Inflammatory macrophage treated with lipopolysaccharide for 4 hours (primary cell): ENCODE data around the gene FDX1.

Experiments
- DNase-seq: peaks from one replicate; pipeline ENCODE4 v3.0.0-alpha.2; 2020

FDX1 gene

GRCh38 chr11:110431674-110432073 is 1.9 kb downstream of the FDX1 start:
- DNase-seq: no peak

- DNase-seq: no peak
These were observed 3.1 kb downstream of the FDX1 start for GRCh38 chr11:110432713-110433392.

- peak; percentile 58 for DNase-seq
These were observed 3.9 kb downstream of the FDX1 start for GRCh38 chr11:110433393-110434333.

DNA sequence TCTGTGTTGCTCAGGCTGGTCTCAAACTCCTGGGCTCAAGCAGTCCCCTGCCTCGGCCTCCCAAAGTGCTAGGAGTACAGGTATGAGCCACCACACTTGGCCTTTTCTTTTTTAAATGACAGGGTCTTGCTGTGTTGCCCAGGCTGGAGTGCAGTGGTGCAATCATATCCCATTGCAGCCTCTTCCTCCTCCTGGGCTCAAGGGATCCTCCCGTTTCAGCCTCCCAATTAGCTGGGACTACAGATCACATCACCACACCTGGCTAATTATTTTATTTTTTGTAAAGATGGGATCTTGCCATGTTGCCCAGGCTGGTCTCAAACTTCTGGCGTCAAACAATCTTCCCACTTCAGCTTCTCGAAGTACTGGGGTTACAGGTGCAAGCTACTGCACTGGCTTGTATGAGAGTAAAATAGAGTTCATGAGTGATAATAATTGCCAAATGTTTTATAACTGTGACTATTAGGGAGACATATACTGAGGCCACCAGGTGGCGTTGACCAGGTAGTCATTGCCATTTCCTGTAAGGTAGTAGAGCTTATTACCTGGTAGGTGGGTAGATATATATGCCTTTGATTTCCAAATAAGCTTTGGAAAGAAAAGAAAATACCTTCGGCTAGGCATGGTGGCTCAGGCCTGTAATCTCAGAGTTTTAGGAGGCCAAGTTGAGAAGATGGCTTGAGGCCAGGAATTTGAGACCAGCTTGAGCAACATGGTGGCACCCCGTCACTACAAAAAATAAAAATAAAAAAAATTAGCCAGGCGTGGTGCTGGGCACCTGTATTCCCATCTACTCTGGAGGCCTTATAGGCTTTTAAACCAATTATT is 5.4 kb downstream of the FDX1 start:
- no peak for DNase-seq

- peak; percentile 27 for DNase-seq
These were observed 6.3 kb downstream of the FDX1 start for GRCh38 chr11:110435780-110436717.

GRCh38 chr11:110438017-110438416 is 8.3 kb downstream of the FDX1 start:
- no peak for DNase-seq

DNA sequence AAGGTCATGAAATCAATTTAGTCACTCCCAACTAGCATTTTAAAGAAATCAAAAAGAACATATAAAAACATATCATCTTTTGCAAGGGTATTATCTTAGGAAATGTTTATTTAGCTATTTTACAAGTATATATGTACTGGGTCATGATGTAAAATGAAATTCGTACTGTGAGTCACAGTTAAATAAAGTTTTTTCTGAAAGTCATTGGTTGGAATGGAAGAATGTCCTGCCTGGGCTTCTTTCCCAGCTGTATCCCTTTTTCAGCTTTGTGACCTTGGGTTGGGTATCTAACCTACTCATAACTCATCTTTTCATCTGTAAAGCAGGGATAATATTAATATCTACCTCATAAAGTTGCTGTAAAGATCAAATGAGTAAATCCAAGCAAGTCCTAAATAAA is 15.7 kb downstream of the FDX1 start:
- DNase-seq: no peak

GRCh38 chr11:110446061-110446460 is 16.3 kb downstream of the FDX1 start:
- no peak for DNase-seq

DNA sequence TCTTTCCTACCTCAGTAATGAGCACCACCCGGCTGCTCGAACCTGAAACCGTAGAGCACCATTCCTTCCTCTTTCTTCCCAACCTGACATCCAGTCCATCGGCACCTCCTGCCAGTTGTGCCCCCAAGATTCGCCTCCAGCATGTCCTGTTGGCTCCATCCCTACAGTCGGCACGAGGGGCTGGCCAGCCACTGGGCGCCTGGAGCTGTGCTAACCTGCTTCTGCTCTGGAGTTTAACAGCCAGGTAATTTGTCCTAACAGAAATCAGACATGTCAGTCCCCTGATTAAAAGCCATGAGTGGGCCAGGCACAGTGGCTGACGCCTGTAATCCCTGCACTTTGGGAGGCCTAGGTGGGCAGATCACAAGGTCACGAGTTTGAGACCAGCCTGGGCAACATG is 16.8 kb downstream of the FDX1 start:
- no peak for DNase-seq

DNA sequence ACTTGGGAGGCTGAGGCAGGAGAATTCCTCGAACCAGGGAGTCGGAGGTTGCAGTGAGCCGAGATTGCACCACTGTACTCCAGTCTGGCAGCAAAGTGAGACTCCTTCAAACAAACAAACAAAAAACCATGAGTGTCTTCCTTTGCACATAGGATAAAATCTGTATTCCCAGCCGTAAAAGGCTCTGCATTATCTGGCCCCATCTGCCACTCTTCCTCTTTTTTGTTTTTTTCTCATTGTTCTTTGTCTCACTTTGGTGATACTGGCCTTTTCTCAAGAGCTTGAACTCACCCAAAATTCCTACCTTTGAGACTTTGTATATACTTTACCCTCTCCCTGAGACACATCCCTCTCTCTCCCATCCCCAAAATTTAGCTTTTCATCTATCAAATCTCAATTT is 17.6 kb downstream of the FDX1 start:
- no peak for DNase-seq

DNA sequence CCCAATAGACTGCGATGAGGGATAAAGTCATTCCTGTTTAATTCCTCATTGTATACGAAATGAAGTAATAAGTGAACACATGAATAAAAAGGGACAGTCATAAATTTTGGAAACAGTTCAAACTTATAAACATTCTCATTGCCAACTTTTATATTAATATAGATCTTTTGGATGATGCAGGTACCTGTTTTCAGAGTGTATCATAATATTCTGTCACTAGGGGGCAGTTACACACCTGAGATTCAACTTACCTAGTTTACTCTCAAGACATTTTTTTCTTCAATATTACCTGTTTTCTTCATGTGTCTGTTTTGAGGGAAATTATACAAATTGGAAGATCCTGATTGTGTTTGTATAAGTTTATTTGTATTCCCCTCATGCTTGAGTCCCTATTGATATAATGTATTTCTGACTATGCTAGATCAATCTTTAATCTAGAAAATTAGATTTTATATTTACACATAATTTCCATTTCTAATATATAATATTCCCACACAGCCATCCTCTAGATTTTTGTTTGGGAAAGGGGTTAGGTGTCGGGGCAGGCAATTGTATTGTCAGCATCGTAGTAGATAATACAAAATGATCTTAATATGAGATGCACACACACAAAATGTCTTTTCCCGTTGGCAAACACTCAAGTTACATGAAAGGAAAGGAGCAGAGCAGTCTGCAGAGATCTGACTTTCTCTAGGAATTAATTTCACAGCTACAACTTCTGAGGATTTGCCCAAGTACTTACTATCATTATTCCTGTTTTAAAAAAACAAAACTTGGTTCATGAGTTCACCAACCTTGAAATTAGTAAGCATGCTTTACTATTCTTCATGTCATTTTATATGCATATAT is 18.4 kb downstream of the FDX1 start:
- no peak for DNase-seq

GRCh38 chr11:110450246-110450645 is 20.5 kb downstream of the FDX1 start:
- DNase-seq: no peak

DNA sequence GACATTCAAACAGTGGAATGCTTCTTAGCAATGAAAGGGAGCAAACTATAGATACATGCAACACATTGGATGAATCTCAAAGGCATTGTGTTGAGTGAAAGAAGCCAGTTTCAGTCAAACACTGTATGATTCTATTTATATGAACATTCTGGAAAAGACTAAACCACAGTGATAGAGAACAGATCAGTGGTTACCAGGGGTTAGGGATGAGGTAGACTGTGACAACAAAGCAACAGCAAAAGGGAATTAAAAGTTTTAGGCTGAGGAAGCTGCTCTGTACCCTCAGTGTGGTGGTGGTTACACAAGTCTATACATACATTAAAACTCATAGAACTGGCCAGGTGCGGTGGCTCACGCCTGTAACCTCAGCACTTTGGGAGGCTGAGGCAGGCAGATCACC is 23.0 kb downstream of the FDX1 start:
- DNase-seq: no peak

- no peak for DNase-seq
These were observed 24.1 kb downstream of the FDX1 start for GRCh38 chr11:110453684-110454354.

GRCh38 chr11:110454609-110455008 is 24.9 kb downstream of the FDX1 start:
- no peak for DNase-seq

DNA sequence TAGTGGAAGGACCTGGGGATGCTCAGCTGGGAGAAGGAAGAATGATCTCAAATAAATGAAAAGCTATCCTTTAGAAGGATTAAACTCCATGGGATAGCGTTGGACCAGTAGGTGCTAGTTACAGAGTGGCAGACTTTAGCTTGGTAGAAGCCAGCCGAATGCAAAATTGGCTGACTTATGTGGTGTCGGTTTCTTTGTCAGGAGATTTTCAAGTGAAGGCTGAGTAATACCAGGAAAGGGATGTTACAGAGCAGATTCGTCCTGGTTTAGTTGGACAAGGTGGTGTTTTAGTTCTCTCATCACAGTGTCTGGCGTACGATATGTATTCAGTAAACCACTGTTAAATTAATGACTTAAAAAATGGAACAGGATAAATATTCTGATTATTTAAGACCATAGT is 26.0 kb downstream of the FDX1 start:
- DNase-seq: no peak

DNA sequence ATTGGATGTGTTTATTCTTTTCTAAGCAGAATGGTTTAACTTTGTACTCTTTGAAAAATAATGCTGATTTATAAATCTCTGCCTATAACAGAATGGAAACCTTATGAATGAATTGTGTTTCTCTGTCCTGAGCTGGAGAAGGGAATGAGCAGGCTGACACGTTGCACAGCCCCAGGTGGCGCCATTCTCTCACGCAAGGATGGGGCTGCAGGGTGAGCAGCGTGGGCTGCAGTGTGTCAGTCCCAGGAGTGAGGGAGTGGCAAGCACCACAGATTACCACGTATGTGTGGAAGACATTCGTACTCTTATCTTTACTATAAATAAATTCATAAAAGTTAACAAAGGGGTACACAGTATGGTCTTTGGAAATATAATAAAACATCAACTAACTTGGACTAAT is 33.4 kb downstream of the FDX1 start:
- DNase-seq: peak; percentile 57

DNA sequence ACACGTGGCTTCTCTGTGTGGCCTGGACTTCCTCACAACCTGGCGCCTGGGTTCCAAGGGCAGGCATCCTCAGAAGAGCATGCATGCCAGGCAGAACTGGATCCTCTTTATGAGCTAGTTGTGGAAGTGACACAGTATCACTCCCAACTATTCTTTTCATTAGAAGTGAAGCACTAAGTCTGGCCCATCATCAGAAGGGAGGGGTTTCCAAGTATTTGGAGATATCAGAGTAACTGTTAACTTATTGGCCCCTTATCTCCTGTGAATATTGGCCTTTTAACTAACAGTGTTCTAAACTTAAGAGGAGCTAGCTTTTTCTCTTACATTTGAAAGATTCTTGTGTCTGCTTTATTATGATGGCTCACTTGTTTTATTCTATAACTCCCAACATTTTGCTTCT is 35.5 kb downstream of the FDX1 start:
- DNase-seq: no peak

DNA sequence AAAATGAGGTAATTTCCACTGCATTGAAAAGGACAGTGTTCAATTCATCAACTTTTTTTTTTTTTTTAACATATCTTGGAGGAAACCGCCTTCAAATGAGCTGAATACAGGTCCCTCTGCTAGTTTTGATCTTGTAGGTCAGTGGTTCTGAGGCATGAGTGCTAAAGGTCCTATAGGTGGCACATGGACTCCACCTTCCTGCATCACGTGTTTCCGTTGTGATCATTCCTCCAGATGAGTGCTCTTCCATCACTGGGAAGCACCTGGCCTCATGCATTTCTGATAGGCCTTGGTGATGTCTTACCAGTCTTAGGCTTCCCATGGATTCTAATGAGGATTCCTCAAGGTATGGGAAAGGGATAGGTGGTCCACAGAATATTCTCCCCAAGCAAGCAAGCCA is 37.8 kb downstream of the FDX1 start:
- no peak for DNase-seq

DNA sequence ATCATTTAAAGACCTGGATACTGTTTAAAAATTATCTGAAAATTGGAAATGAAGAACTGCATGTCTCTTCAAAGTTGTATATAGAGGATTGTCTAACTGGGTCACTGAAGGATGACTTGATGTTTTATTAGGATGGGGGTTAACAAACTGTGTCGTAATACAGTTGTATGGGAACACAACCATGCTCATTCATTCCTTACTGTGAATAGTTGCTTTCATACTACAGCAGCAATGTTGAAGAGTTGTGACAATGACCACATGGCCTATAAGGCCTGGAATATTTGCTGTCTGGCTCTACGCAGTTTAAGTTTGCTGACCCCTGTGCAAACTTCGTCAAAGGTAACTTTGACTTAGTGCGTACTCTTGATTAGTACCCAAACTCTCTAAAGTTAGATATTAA is 38.4 kb downstream of the FDX1 start:
- no peak for DNase-seq

GRCh38 chr11:110469127-110469526 is 39.4 kb downstream of the FDX1 start:
- DNase-seq: no peak
